ENCODE data around the gene COA1.

- TF ChIP-seq SPI1 (IDR thresholded peaks at IDR 0.05; ENCODE audit: borderline replicate concordance, low read depth) (no peak), CTCF (IDR thresholded peaks at IDR 0.05; ENCODE audit: insufficient read depth, low read length) (no peak), POLR2AphosphoS5 (IDR thresholded peaks at IDR 0.05; ENCODE audit: low read depth) (no peak), REST (IDR thresholded peaks at IDR 0.05; ENCODE audit: insufficient replicate concordance, low read depth) (no peak), GABPA (IDR thresholded peaks at IDR 0.05; ENCODE audit: low read depth) (no peak)
Observed at GRCh38 chr7:43701929-43702328, 27.4 kb downstream of the COA1 start.
